ENCODE data around the gene ARHGAP10.

Gene ARHGAP10

DNA sequence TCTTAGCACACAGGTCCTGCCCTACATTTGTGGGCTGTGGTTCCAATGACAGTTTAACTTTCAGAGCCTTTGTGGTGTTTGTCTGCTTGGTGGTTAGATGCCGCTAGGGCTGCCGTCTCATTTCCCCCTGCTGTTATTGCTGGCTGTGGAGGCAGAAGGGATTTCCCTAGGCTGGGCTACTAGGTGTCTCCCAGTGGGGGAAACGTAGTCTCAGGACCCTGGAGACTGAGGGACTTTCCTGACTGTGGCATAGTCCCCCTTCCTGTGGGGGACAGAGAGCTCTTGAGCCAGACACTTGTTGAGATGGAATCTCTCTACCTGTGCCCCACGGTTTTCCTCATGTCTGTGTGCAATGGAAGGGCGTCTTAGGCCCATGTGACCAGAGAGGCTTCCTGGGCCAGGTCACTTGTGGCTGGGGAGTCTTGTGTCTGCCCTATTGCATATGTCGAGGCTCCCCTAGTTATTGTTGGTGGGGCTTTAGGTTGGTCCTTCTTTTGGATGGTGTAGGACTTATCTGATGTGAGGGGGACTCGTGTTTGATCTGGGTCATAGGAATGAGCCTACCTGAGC lies 68.2 kb downstream of the ARHGAP10 start:
- TF ChIP-seq, protein P1, sequence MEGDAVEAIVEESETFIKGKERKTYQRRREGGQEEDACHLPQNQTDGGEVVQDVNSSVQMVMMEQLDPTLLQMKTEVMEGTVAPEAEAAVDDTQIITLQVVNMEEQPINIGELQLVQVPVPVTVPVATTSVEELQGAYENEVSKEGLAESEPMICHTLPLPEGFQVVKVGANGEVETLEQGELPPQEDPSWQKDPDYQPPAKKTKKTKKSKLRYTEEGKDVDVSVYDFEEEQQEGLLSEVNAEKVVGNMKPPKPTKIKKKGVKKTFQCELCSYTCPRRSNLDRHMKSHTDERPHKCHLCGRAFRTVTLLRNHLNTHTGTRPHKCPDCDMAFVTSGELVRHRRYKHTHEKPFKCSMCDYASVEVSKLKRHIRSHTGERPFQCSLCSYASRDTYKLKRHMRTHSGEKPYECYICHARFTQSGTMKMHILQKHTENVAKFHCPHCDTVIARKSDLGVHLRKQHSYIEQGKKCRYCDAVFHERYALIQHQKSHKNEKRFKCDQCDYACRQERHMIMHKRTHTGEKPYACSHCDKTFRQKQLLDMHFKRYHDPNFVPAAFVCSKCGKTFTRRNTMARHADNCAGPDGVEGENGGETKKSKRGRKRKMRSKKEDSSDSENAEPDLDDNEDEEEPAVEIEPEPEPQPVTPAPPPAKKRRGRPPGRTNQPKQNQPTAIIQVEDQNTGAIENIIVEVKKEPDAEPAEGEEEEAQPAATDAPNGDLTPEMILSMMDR (conservative IDR thresholded peaks at IDR 0.05; ENCODE audit: low read depth, low read length), result peak; percentile 29
- no peak overlapping the region for H3K4me3 ChIP-seq (ENCODE audit: low read depth, low read length)
- DNase-seq (ENCODE audit: low read depth), result peak; percentile 62

DNA sequence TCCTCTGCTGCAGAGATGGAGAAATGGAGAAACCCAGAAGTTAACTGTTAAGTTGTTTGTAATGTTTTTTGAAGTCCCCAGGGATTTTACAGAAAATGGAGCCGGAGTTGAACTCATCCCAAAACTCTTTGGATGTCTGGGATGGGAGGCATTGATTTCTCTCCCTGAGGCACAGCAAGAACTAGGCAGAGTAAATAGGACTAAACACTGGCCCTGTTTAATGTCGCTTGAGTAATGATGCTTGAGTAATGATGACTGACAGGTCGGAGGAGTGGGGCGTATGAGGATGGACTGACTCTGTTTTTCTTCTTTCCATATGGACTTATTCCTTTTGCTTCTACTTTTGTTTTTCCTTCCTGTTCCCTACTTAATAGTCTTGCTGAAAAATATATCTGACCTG lies 69.9 kb downstream of the ARHGAP10 start:
- TF ChIP-seq, protein P1 (conservative IDR thresholded peaks at IDR 0.05; ENCODE audit: low read depth, low read length), result no peak
- no peak overlapping the region for H3K4me3 ChIP-seq (ENCODE audit: low read depth, low read length)
- no peak for DNase-seq (ENCODE audit: low read depth)

DNA sequence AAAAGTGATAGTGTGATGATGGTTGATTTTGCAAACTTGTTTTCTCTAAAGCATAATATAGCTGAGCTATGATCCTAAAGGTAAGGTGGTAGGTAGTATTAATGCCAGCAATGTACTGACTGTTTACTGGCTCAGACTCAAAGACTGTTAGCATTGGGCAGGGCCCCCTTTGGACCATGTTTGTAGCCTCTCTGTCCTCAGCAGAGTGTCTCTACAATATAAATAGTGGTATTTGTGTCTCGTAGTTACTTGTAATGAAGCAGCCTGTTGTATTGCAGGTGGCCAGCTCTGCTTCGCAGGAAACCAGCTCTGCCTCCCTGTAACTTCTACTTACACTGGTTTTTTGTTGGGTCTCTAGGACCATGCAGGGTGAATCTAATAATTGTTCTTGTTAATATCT lies 70.5 kb downstream of the ARHGAP10 start:
- H3K4me3 ChIP-seq (ENCODE audit: low read depth, low read length), result no peak overlapping the region
- DNase-seq (ENCODE audit: low read depth), result no peak
- TF ChIP-seq, protein P1 (conservative IDR thresholded peaks at IDR 0.05; ENCODE audit: low read depth, low read length), result no peak

DNA sequence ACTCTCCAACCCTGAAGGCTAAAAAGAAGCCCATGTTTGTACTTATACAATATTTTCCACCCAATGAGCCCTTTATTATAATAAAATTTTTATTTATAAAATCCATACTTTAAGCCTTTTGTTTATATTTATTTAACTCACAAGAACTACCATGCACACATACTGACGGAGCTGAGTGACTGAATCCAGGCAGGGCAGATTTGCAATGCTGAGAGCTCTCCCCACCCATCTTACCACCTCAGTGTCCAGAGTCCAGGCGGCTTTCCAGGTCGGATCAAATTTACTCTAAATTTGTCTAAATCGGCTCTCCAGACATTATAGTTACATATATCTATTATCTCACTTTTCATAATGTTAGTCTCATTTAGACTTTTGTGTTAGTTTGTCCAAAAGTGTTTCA lies 74.1 kb downstream of the ARHGAP10 start:
- no peak for DNase-seq (ENCODE audit: low read depth)
- TF ChIP-seq, protein P1 (conservative IDR thresholded peaks at IDR 0.05; ENCODE audit: low read depth, low read length), result no peak
- no peak overlapping the region for H3K4me3 ChIP-seq (ENCODE audit: low read depth, low read length)

DNA sequence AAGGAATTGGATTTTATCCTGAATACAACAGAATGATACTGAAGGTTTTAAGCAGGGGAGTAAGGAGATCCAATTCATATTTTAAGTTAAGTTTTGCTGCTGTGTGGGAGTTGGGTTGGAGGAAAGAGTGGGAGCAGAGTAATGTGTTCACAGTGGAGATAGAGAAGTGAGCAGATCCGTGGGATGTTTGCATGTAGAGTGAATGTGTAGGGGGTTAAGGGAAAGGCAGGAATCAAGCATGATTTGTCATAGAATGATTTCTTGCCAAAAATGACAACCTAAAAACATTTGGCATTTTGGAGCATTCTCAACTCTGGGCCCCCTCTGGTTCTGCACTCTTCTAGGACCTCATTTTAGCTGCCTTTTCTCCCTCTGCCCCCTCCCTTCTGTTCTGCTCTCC lies 76.6 kb downstream of the ARHGAP10 start:
- no peak overlapping the region for H3K4me3 ChIP-seq (ENCODE audit: low read depth, low read length)
- TF ChIP-seq, protein P1 (conservative IDR thresholded peaks at IDR 0.05; ENCODE audit: low read depth, low read length), result no peak
- DNase-seq (ENCODE audit: low read depth), result no peak

DNA sequence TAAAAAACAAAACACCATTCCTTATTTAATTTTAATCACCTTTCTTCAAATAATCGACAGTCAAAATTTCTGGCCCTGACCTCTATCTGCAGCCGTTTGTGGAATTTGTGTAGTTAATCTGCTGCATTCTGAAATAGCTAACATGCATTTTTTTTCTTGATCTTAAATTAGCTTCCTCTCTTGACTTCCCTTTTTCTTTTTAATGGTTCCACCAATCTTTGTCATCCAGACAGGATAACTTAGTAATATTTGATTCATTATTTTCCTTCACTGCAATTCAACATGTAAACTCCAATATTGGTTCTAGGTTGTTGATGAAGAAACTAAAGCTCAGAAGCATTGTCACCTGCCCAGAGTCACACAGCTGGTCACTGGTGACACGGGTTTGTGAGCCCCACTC lies 77.3 kb downstream of the ARHGAP10 start:
- TF ChIP-seq, protein P1 (conservative IDR thresholded peaks at IDR 0.05; ENCODE audit: low read depth, low read length), result no peak
- no peak overlapping the region for H3K4me3 ChIP-seq (ENCODE audit: low read depth, low read length)
- DNase-seq (ENCODE audit: low read depth), result no peak

DNA sequence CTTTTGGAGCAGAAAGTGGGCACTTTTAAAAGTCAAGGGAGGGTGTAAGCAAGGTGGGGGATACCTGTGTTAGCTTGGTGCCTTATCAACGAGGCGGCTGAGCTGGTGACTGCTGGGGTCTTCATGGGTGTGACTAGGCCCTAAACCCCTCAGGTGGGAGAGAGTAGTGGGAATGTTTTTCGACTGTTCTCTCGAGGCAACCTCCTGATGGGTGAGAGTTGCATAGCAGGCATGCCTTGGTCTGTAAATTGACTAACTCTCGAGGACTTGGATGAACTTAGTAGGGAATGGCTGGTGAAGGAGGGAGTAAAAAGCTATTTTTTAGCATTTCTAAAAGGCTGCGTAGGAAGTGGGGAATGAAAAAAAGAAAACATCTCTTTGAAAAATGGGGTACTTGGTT lies 80.0 kb downstream of the ARHGAP10 start:
- no peak for DNase-seq (ENCODE audit: low read depth)
- no peak overlapping the region for H3K4me3 ChIP-seq (ENCODE audit: low read depth, low read length)
- TF ChIP-seq, protein P1 (conservative IDR thresholded peaks at IDR 0.05; ENCODE audit: low read depth, low read length), result no peak

Data from choroid plexus epithelial cell (primary cell).